Right atrium auricular region (tissue), 2 donors: Measurements from ENCODE around the gene SPESP1. TPM values are rescaled to one million over a fixed set of nuclear protein-coding genes. Genes with fewer than 3 reads are reported as not detected.

ENCODE experiments used
- DNase-seq: peaks from one replicate; pipeline ENCODE4 v3.0.0-alpha.2; 2019; ENCODE audit warnings: low spot score
- H3K27ac ChIP-seq, 2 donors: fragments of 200-600 bp; sonication (generic); 1 replicate in 1 of 2; 2 replicates in 1 of 2; pipeline ENCODE4 v1.5.1; 2016 to 2019
- H3K27me3 ChIP-seq, 2 donors: fragments of 200-600 bp; sonication (generic); one replicate each; pipeline versions ENCODE4 v1.5.1 to v1.6.0; 2017 to 2019
- H3K36me3 ChIP-seq: fragments of 200-600 bp; sonication (generic); one replicate; pipeline ENCODE4 v1.5.1; 2016
- H3K4me1 ChIP-seq, 2 donors: fragments of 200-600 bp; sonication (generic); one replicate each; pipeline versions ENCODE4 v1.5.1 to v1.6.0; 2017 to 2019
- H3K4me3 ChIP-seq, 2 donors: fragments of 200-600 bp; sonication (generic); 1 replicate in 1 of 2; 2 replicates in 1 of 2; pipeline ENCODE4 v1.5.1; 2017 to 2019; ENCODE audit warnings: mild to moderate bottlenecking in 1 of 2, moderate library complexity in 1 of 2
- H3K9me3 ChIP-seq, 2 donors: fragments of 200-600 bp; sonication (generic); one replicate each; pipeline ENCODE4 v1.5.1; 2019
- CTCF ChIP-seq, 2 donors: fragments of 200-600 bp; sonication (generic); IDR thresholded peaks; one replicate each; pipeline ENCODE4 v1.5.1; 2019; ENCODE audit warnings: antibody characterized with exemption in 2 of 2
- total RNA-seq, 2 donors: library from RNA; depleted of rRNA; stranded (reverse); fragments of >200 nt; gene quantifications; one replicate each; pipeline ENCODE4 v1.1.0, GENCODE V29; 2016

Gene SPESP1
- total RNA-seq, 2 donors from 2014 or later, result 4.8 to 7.2 TPM

DNA sequence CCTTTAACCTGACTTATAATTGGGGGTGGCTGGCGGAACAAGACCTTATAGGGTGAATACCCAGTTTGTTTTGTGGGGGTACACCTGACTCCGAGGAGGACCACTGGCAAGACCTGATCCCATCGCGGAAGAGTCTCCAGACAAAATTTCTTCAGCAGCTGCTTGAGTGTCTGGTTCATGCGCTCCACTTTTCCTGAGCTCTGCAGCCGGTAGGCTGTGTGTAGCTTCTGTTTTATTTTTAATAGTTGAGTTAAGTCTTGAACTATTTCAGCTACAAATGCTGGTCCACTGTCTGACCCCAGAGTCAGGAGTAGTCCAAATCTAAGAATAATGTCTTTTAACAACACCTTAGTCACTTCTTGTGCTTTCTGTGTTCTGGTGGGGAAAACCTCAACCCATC, 63.0 kb downstream of the SPESP1 start:
- H3K4me3 ChIP-seq, result no peak overlapping the region
- H3K9me3 ChIP-seq, result no peaks in the 10 kb centered on the region
- no peaks in the 10 kb centered on the region for H3K36me3 ChIP-seq
- DNase-seq, result no peak
- peaks cover 0 to 10% of the 10 kb centered on the region in 2 donors for H3K4me1 ChIP-seq
- no peak for TF ChIP-seq CTCF (IDR thresholded peaks at IDR 0.05)
- no peak overlapping the region for H3K27ac ChIP-seq
- H3K27me3 ChIP-seq, result no peaks in the 10 kb centered on the region

DNA sequence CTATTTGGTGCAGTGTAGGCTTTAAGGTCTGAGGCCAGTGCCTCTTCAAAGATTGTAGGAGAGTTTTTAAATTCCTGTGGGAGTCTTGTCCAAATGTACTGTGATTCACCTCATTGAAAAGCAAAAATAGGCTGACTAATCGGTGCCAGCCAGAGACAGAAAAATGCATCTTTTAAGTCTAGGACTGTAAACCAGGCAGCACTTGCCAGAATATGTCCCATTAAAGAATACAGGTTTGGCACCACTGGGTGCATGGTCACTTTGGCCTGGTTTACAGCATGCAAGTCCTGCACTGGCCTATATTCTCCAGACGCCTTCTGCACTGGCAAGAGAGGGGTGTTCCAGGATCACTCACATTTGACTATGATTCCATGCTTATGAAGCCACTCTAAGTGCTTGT, 63.8 kb downstream of the SPESP1 start:
- no peak overlapping the region for H3K4me3 ChIP-seq
- no peaks in the 10 kb centered on the region for H3K27me3 ChIP-seq
- DNase-seq, result no peak
- TF ChIP-seq CTCF (IDR thresholded peaks at IDR 0.05), result no peak
- peaks cover 0 to 10% of the 10 kb centered on the region in 2 donors for H3K4me1 ChIP-seq
- no peak overlapping the region for H3K27ac ChIP-seq
- H3K9me3 ChIP-seq, result no peaks in the 10 kb centered on the region
- no peaks in the 10 kb centered on the region for H3K36me3 ChIP-seq

- DNase-seq, result no peak
- H3K27ac ChIP-seq, result no peak overlapping the region
- TF ChIP-seq CTCF (IDR thresholded peaks at IDR 0.05), result no peak
Measured at GRCh38 chr15:68994981-68995761, 64.8 kb downstream of the SPESP1 start.

More at GRCh38 chr15:68994981-68995761, 64.8 kb downstream of the SPESP1 start:
- Histone ChIP-seq H3K9me3 (no peaks in the 10 kb centered on the region), H3K4me1 (peaks cover 0 to 18% of the 10 kb centered on the region in 2 donors), H3K36me3 (no peaks in the 10 kb centered on the region), H3K4me3 (no peak overlapping the region), H3K27me3 (no peaks in the 10 kb centered on the region)

Other genes starting within 250 kb of the SPESP1 start
- gene ANP32A, start 109.6 kb upstream of the SPESP1 start, total RNA-seq, result 10 to 100 TPM; 60.9 to 69.2 TPM
- under 1 TPM; 0.16 to 0.19 TPM for gene NOX5, start 84.2 kb downstream of the SPESP1 start, total RNA-seq
- gene GLCE, start 230.1 kb downstream of the SPESP1 start, total RNA-seq, result 1 to 10 TPM; 7.0 to 9.6 TPM